ENCODE measurements around the gene TTC39B.
A peak's percentile ranks its signal among the peaks of the same experiment; 100 is the strongest.

The TTC39B gene

GRCh38 chr9:15136646-15137045, 170.4 kb downstream of the TTC39B start:
- peak overlapping the region; percentile 44 for H3K27ac ChIP-seq (ENCODE audit: low read depth, low read length)
- peaks cover 30% of the 10 kb centered on the region for H3K4me1 ChIP-seq (ENCODE audit: control insufficient read depth, insufficient read depth, low read length)
- peak overlapping the region; percentile 9; the same call in 1 of the 2 replicates for H3K9ac ChIP-seq (ENCODE audit: low read depth, low read length)
- H3K4me3 ChIP-seq (ENCODE audit: low read depth, low read length): no peak overlapping the region
- no peaks in the 10 kb centered on the region for H3K27me3 ChIP-seq (ENCODE audit: control insufficient read depth, insufficient read depth, low read length)
- H3K36me3 ChIP-seq (ENCODE audit: control insufficient read depth, insufficient read depth, low read length): no peaks in the 10 kb centered on the region
- no peaks in the 10 kb centered on the region for H3K9me3 ChIP-seq (ENCODE audit: control insufficient read depth, insufficient read depth, low read length)

GRCh38 chr9:15135164-15135792, 171.7 kb downstream of the TTC39B start:
- Histone ChIP-seq H3K9me3 (ENCODE audit: control insufficient read depth, insufficient read depth, low read length) (no peaks in the 10 kb centered on the region), H3K4me1 (ENCODE audit: control insufficient read depth, insufficient read depth, low read length) (peaks cover 30% of the 10 kb centered on the region), H3K27ac (ENCODE audit: low read depth, low read length) (no peak overlapping the region), H3K27me3 (ENCODE audit: control insufficient read depth, insufficient read depth, low read length) (no peaks in the 10 kb centered on the region), H3K36me3 (ENCODE audit: control insufficient read depth, insufficient read depth, low read length) (no peaks in the 10 kb centered on the region), H3K4me3 (ENCODE audit: low read depth, low read length) (no peak overlapping the region), H3K9ac (ENCODE audit: low read depth, low read length) (peak overlapping the region; percentile 47; the same call in 1 of the 2 replicates)

GRCh38 chr9:15133488-15133887, 173.5 kb downstream of the TTC39B start:
- H3K36me3 ChIP-seq (ENCODE audit: control insufficient read depth, insufficient read depth, low read length): no peaks in the 10 kb centered on the region
- H3K27ac ChIP-seq (ENCODE audit: low read depth, low read length): no peak overlapping the region
- no peak overlapping the region for H3K9ac ChIP-seq (ENCODE audit: low read depth, low read length)
- H3K9me3 ChIP-seq (ENCODE audit: control insufficient read depth, insufficient read depth, low read length): no peaks in the 10 kb centered on the region
- no peaks in the 10 kb centered on the region for H3K27me3 ChIP-seq (ENCODE audit: control insufficient read depth, insufficient read depth, low read length)
- H3K4me3 ChIP-seq (ENCODE audit: low read depth, low read length): no peak overlapping the region
- peaks cover 23% of the 10 kb centered on the region for H3K4me1 ChIP-seq (ENCODE audit: control insufficient read depth, insufficient read depth, low read length)

GRCh38 chr9:15132091-15132490, 174.9 kb downstream of the TTC39B start:
- no peak overlapping the region for H3K9ac ChIP-seq (ENCODE audit: low read depth, low read length)
- H3K36me3 ChIP-seq (ENCODE audit: control insufficient read depth, insufficient read depth, low read length): no peaks in the 10 kb centered on the region
- H3K27ac ChIP-seq (ENCODE audit: low read depth, low read length): no peak overlapping the region
- peaks cover 13% of the 10 kb centered on the region for H3K4me1 ChIP-seq (ENCODE audit: control insufficient read depth, insufficient read depth, low read length)
- H3K4me3 ChIP-seq (ENCODE audit: low read depth, low read length): no peak overlapping the region
- H3K27me3 ChIP-seq (ENCODE audit: control insufficient read depth, insufficient read depth, low read length): no peaks in the 10 kb centered on the region
- no peaks in the 10 kb centered on the region for H3K9me3 ChIP-seq (ENCODE audit: control insufficient read depth, insufficient read depth, low read length)

- H3K9ac ChIP-seq (ENCODE audit: low read depth, low read length): no peak overlapping the region
- no peak overlapping the region for H3K27ac ChIP-seq (ENCODE audit: low read depth, low read length)
- peaks cover 4% of the 10 kb centered on the region for H3K4me1 ChIP-seq (ENCODE audit: control insufficient read depth, insufficient read depth, low read length)
- H3K9me3 ChIP-seq (ENCODE audit: control insufficient read depth, insufficient read depth, low read length): no peaks in the 10 kb centered on the region
- H3K36me3 ChIP-seq (ENCODE audit: control insufficient read depth, insufficient read depth, low read length): no peaks in the 10 kb centered on the region
- no peak overlapping the region for H3K4me3 ChIP-seq (ENCODE audit: low read depth, low read length)
- H3K27me3 ChIP-seq (ENCODE audit: control insufficient read depth, insufficient read depth, low read length): no peaks in the 10 kb centered on the region
Observed at GRCh38 chr9:15131094-15131493, 175.9 kb downstream of the TTC39B start.

GRCh38 chr9:15127831-15128230, 179.2 kb downstream of the TTC39B start:
- H3K27me3 ChIP-seq (ENCODE audit: control insufficient read depth, insufficient read depth, low read length): no peaks in the 10 kb centered on the region
- H3K9me3 ChIP-seq (ENCODE audit: control insufficient read depth, insufficient read depth, low read length): no peaks in the 10 kb centered on the region
- H3K36me3 ChIP-seq (ENCODE audit: control insufficient read depth, insufficient read depth, low read length): no peaks in the 10 kb centered on the region
- no peak overlapping the region for H3K9ac ChIP-seq (ENCODE audit: low read depth, low read length)
- H3K4me3 ChIP-seq (ENCODE audit: low read depth, low read length): no peak overlapping the region
- H3K27ac ChIP-seq (ENCODE audit: low read depth, low read length): no peak overlapping the region
- peaks cover 6% of the 10 kb centered on the region; the same call in 1 of the 2 replicates for H3K4me1 ChIP-seq (ENCODE audit: control insufficient read depth, insufficient read depth, low read length)

GRCh38 chr9:15121630-15122029, 185.4 kb downstream of the TTC39B start:
- H3K27me3 ChIP-seq (ENCODE audit: control insufficient read depth, insufficient read depth, low read length): no peaks in the 10 kb centered on the region
- H3K36me3 ChIP-seq (ENCODE audit: control insufficient read depth, insufficient read depth, low read length): no peaks in the 10 kb centered on the region
- H3K4me1 ChIP-seq (ENCODE audit: control insufficient read depth, insufficient read depth, low read length): peaks cover 16% of the 10 kb centered on the region
- H3K4me3 ChIP-seq (ENCODE audit: low read depth, low read length): no peak overlapping the region
- no peak overlapping the region for H3K9ac ChIP-seq (ENCODE audit: low read depth, low read length)
- no peak overlapping the region for H3K27ac ChIP-seq (ENCODE audit: low read depth, low read length)
- no peaks in the 10 kb centered on the region for H3K9me3 ChIP-seq (ENCODE audit: control insufficient read depth, insufficient read depth, low read length)

GRCh38 chr9:15116130-15116580, 190.9 kb downstream of the TTC39B start:
- H3K27me3 ChIP-seq (ENCODE audit: control insufficient read depth, insufficient read depth, low read length): no peaks in the 10 kb centered on the region
- no peak overlapping the region for H3K27ac ChIP-seq (ENCODE audit: low read depth, low read length)
- no peaks in the 10 kb centered on the region for H3K36me3 ChIP-seq (ENCODE audit: control insufficient read depth, insufficient read depth, low read length)
- H3K4me3 ChIP-seq (ENCODE audit: low read depth, low read length): no peak overlapping the region
- H3K9me3 ChIP-seq (ENCODE audit: control insufficient read depth, insufficient read depth, low read length): no peaks in the 10 kb centered on the region
- no peak overlapping the region for H3K9ac ChIP-seq (ENCODE audit: low read depth, low read length)
- H3K4me1 ChIP-seq (ENCODE audit: control insufficient read depth, insufficient read depth, low read length): peaks cover 14% of the 10 kb centered on the region

- Histone ChIP-seq H3K9me3 (ENCODE audit: control insufficient read depth, insufficient read depth, low read length) (no peaks in the 10 kb centered on the region), H3K36me3 (ENCODE audit: control insufficient read depth, insufficient read depth, low read length) (no peaks in the 10 kb centered on the region), H3K27me3 (ENCODE audit: control insufficient read depth, insufficient read depth, low read length) (no peaks in the 10 kb centered on the region), H3K27ac (ENCODE audit: low read depth, low read length) (no peak overlapping the region), H3K4me1 (ENCODE audit: control insufficient read depth, insufficient read depth, low read length) (peaks cover 10% of the 10 kb centered on the region), H3K9ac (ENCODE audit: low read depth, low read length) (no peak overlapping the region), H3K4me3 (ENCODE audit: low read depth, low read length) (no peak overlapping the region)
Observed at GRCh38 chr9:15115702-15116101, 191.3 kb downstream of the TTC39B start.

- Histone ChIP-seq H3K9me3 (ENCODE audit: control insufficient read depth, insufficient read depth, low read length) (no peaks in the 10 kb centered on the region), H3K9ac (ENCODE audit: low read depth, low read length) (no peak overlapping the region), H3K36me3 (ENCODE audit: control insufficient read depth, insufficient read depth, low read length) (no peaks in the 10 kb centered on the region), H3K4me1 (ENCODE audit: control insufficient read depth, insufficient read depth, low read length) (peaks cover 10% of the 10 kb centered on the region), H3K27ac (ENCODE audit: low read depth, low read length) (no peak overlapping the region), H3K4me3 (ENCODE audit: low read depth, low read length) (no peak overlapping the region), H3K27me3 (ENCODE audit: control insufficient read depth, insufficient read depth, low read length) (no peaks in the 10 kb centered on the region)
Observed at GRCh38 chr9:15115041-15115440, 192.0 kb downstream of the TTC39B start.
